BE2C (cell line): Measurements from ENCODE around the gene PRICKLE1.

Source experiments
- DNase-seq: peaks from one replicate; pipeline ENCODE4 v3.0.0-alpha.2; 2020
- H3K27me3 ChIP-seq: fragments of 250-450 bp; sonication (Bioruptor Pico); 2 replicates; pipeline ENCODE4 v1.5.1; 2020; ENCODE audit warnings: mild to moderate bottlenecking
- H3K36me3 ChIP-seq: fragments of 250-450 bp; sonication (Bioruptor Pico); 2 replicates; pipeline ENCODE4 v1.5.1; 2020; ENCODE audit warnings: mild to moderate bottlenecking
- H3K4me1 ChIP-seq: fragments of 250-450 bp; sonication (Bioruptor Pico); 2 replicates; pipeline ENCODE4 v1.5.1; 2020
- H3K4me3 ChIP-seq: 2 replicates; pipeline ENCODE4 v1.5.1; 2011; ENCODE audit warnings: low read depth, low read length
- H3K9me3 ChIP-seq: fragments of 250-450 bp; sonication (Bioruptor Pico); 2 replicates; pipeline ENCODE4 v1.5.1; 2020
- TF ChIP-seq, protein P1 (sequence below): IDR thresholded peaks from 2 replicates; pipeline ENCODE4 v1.5.1; 2012; ENCODE audit warnings: mild to moderate bottlenecking, low read depth, low read length

PRICKLE1 gene

GRCh38 chr12:42611571-42612230, 22.2 kb upstream of the PRICKLE1 start:
- TF ChIP-seq, protein P1, sequence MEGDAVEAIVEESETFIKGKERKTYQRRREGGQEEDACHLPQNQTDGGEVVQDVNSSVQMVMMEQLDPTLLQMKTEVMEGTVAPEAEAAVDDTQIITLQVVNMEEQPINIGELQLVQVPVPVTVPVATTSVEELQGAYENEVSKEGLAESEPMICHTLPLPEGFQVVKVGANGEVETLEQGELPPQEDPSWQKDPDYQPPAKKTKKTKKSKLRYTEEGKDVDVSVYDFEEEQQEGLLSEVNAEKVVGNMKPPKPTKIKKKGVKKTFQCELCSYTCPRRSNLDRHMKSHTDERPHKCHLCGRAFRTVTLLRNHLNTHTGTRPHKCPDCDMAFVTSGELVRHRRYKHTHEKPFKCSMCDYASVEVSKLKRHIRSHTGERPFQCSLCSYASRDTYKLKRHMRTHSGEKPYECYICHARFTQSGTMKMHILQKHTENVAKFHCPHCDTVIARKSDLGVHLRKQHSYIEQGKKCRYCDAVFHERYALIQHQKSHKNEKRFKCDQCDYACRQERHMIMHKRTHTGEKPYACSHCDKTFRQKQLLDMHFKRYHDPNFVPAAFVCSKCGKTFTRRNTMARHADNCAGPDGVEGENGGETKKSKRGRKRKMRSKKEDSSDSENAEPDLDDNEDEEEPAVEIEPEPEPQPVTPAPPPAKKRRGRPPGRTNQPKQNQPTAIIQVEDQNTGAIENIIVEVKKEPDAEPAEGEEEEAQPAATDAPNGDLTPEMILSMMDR: no peak
- DNase-seq: no peak

DNA sequence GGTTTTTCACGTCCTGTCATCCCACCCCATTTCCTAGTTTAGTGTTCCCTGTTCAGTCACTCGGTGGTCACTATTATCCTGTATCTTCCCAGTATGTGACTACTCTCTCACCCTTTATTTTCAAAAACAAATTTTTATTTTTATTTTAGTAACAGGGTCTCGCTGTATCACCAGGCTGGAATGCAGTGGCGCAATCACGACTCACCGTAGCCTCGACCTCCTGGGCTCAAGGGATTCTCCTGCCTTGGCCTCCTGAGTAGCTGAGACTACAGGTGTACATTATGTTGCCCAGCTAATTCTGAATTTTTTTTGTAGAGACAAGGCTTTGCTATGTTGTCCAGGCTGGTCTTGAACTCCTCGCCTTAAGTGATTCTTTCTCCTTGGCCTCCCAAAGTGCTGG, 20.1 kb upstream of the PRICKLE1 start:
- Histone ChIP-seq H3K4me3 (no peak overlapping the region), H3K36me3 (no peaks in the 10 kb centered on the region), H3K27me3 (no peaks in the 10 kb centered on the region), H3K4me1 (no peaks in the 10 kb centered on the region; the same call in none of the 2 replicates), H3K9me3 (no peaks in the 10 kb centered on the region)
- no peak for DNase-seq
- TF ChIP-seq, protein P1: no peak

More at GRCh38 chr12:42611571-42612230, 22.2 kb upstream of the PRICKLE1 start:
- H3K36me3 ChIP-seq: no peaks in the 10 kb centered on the region
- no peaks in the 10 kb centered on the region for H3K27me3 ChIP-seq
- no peak overlapping the region for H3K4me3 ChIP-seq
- H3K4me1 ChIP-seq: no peaks in the 10 kb centered on the region; the same call in 1 of the 2 replicates
- no peaks in the 10 kb centered on the region for H3K9me3 ChIP-seq

DNA sequence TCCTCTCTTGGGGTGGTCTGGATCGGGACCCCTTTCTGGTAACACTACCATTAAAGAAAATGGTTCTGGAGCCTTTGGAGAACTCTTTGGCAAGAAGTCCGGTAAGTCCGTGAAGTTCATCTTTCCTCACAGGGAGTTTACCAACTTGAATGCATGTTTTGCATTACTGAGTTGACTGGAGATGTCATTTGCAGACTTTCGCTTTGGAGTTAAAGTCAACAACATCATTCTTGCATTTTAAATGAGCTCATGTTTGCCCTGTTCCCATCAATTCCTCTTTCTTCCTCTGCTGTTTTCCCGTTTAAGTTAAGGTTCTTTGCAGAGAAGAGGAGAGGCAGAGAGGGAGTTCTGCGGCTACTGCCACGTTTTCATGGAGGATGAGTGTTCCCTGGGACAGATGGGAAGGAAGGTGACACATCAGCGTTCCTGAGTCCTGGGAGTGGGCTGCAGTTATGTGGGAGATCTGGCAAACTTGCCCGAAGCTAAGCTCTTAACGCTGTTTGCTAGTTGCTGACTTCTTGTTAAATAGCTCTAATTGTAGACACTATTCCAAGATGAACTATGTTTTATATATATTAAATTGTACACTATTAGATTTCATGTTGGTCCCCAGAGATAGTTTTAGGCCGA, 18.8 kb upstream of the PRICKLE1 start:
- Histone ChIP-seq H3K9me3 (no peaks in the 10 kb centered on the region), H3K4me3 (no peak overlapping the region), H3K27me3 (no peaks in the 10 kb centered on the region), H3K4me1 (no peaks in the 10 kb centered on the region; the same call in none of the 2 replicates), H3K36me3 (no peaks in the 10 kb centered on the region)
- TF ChIP-seq, protein P1: no peak
- DNase-seq: no peak

DNA sequence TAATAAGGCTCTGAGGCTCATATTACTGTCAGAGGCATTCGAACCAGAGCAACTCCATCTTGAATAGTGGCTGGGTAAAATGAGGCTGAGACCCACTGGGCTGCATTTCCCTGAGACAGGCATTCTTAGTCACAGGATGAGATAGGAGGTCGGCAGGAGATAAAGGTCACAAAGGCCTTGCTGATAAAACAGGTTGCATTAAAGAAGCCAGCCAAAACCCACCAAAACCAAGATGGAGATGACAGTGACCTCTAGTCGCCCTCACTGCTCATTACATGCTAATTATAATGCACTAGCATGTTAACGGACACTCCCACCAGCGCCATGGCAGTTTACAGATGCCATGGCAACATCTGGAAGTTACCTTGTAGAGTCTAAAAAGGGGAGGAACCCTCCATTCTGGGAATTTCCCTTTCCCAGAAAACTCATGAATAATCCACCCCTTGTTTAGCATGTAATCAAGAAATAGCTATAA, 18.1 kb upstream of the PRICKLE1 start:
- TF ChIP-seq, protein P1: no peak
- H3K27me3 ChIP-seq: no peaks in the 10 kb centered on the region
- H3K4me1 ChIP-seq: no peaks in the 10 kb centered on the region; the same call in none of the 2 replicates
- no peak overlapping the region for H3K4me3 ChIP-seq
- H3K36me3 ChIP-seq: no peaks in the 10 kb centered on the region
- DNase-seq: no peak
- H3K9me3 ChIP-seq: no peaks in the 10 kb centered on the region

- TF ChIP-seq, protein P1: no peak
- no peak for DNase-seq
These were observed 16.9 kb upstream of the PRICKLE1 start for GRCh38 chr12:42606471-42606870.

DNA sequence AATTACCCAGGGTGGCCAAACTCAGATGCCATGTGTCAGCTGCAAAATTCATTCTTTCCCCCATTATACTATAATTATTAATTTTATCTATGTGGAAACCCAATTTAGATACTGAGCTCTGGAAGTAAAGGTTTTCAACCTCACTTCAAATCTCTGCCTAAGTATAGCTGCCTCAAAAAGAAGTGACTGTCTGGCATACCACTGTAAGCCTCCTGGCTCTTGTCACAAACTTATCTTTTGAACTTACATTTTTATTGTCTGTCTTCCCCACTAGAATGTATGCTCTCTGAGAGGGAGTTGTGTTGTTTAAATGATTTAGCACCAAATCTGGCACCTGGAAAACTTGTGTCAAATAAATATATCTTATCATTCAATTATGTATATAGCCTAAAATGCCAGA, 16.1 kb upstream of the PRICKLE1 start:
- H3K4me3 ChIP-seq: no peak overlapping the region
- no peaks in the 10 kb centered on the region for H3K36me3 ChIP-seq
- H3K27me3 ChIP-seq: no peaks in the 10 kb centered on the region
- H3K9me3 ChIP-seq: no peaks in the 10 kb centered on the region
- TF ChIP-seq, protein P1: no peak
- DNase-seq: no peak
- H3K4me1 ChIP-seq: no peaks in the 10 kb centered on the region; the same call in none of the 2 replicates

More at GRCh38 chr12:42606471-42606870, 16.9 kb upstream of the PRICKLE1 start:
- H3K27me3 ChIP-seq: no peaks in the 10 kb centered on the region
- H3K4me1 ChIP-seq: no peaks in the 10 kb centered on the region; the same call in none of the 2 replicates
- no peaks in the 10 kb centered on the region for H3K36me3 ChIP-seq
- H3K4me3 ChIP-seq: no peak overlapping the region
- H3K9me3 ChIP-seq: no peaks in the 10 kb centered on the region
